Glutamatergic neuron (in vitro differentiated cells): ENCODE data around the gene ULK4. TPM values are rescaled to one million over a fixed set of nuclear protein-coding genes. Genes with fewer than 3 reads are reported as not detected.

ENCODE experiments used
- DNase-seq: peaks from one replicate; pipeline ENCODE4 v3.0.0; 2022
- H3K27ac Mint-ChIP-seq: one replicate; pipeline ENCODE4 v1.8.0; 2020; ENCODE audit warnings: mild to moderate bottlenecking, mixed read lengths, inconsistent platforms; ENCODE audit not compliant: unreplicated experiment
- H3K27me3 Mint-ChIP-seq: one replicate; pipeline ENCODE4 v1.8.0; 2020; ENCODE audit warnings: mild to moderate bottlenecking, moderate library complexity, mixed read lengths, inconsistent platforms; ENCODE audit not compliant: unreplicated experiment
- H3K36me3 Mint-ChIP-seq: one replicate; pipeline ENCODE4 v1.8.0; 2020; ENCODE audit warnings: mild to moderate bottlenecking, mixed read lengths, inconsistent platforms; ENCODE audit not compliant: unreplicated experiment
- H3K4me1 Mint-ChIP-seq: one replicate; pipeline ENCODE4 v1.8.0; 2020; ENCODE audit warnings: mild to moderate bottlenecking, low read depth, mixed read lengths, inconsistent platforms; ENCODE audit not compliant: unreplicated experiment
- H3K4me3 Mint-ChIP-seq: one replicate; pipeline ENCODE4 v1.8.0; 2020; ENCODE audit warnings: mild to moderate bottlenecking, mixed read lengths, inconsistent platforms; ENCODE audit not compliant: unreplicated experiment
- H3K9me3 Mint-ChIP-seq: one replicate; pipeline ENCODE4 v1.8.0; 2020; ENCODE audit warnings: mild to moderate bottlenecking, moderate library complexity, mixed read lengths, inconsistent platforms; ENCODE audit not compliant: unreplicated experiment
- CTCF ChIP-seq: fragments of 200-600 bp; sonication (generic); IDR thresholded peaks from one replicate; pipeline ENCODE4 v1.5.0; 2021; ENCODE audit not compliant: partially characterized antibody, unreplicated experiment
- total RNA-seq: library from RNA; stranded (reverse); fragmentation: NEBNext Ultra II Directional; extraction: Animal tissue kit (Norgen Biotek cat#: 25700); gene quantifications from one replicate; pipeline ENCODE4 v1.2.1, GENCODE V29; 2021; ENCODE audit not compliant: unreplicated experiment

The ULK4 gene
- total RNA-seq, 1 donor from 2014 or later, result 9.7 TPM

GRCh38 chr3:41684797-41685735 is 276.8 kb downstream of the ULK4 start:
- Mint-ChIP-seq H3K4me1 (no peaks in the 10 kb centered on the region), H3K36me3 (no peaks in the 10 kb centered on the region), H3K27me3 (no peaks in the 10 kb centered on the region), H3K27ac (no peak overlapping the region), H3K4me3 (no peak overlapping the region), H3K9me3 (no peaks in the 10 kb centered on the region)
- TF ChIP-seq CTCF, result no peak
- no peak for DNase-seq

- no peak for DNase-seq
- no peaks in the 10 kb centered on the region for H3K27me3 Mint-ChIP-seq
- H3K36me3 Mint-ChIP-seq, result no peaks in the 10 kb centered on the region
- H3K4me1 Mint-ChIP-seq, result no peaks in the 10 kb centered on the region
- no peak for TF ChIP-seq CTCF
- no peaks in the 10 kb centered on the region for H3K9me3 Mint-ChIP-seq
- no peak overlapping the region for H3K27ac Mint-ChIP-seq
- no peak overlapping the region for H3K4me3 Mint-ChIP-seq
Observed at GRCh38 chr3:41683666-41684350, 278.1 kb downstream of the ULK4 start.

- no peak overlapping the region for H3K4me3 Mint-ChIP-seq
- no peaks in the 10 kb centered on the region for H3K36me3 Mint-ChIP-seq
- no peaks in the 10 kb centered on the region for H3K9me3 Mint-ChIP-seq
- no peak for TF ChIP-seq CTCF
- no peaks in the 10 kb centered on the region for H3K27me3 Mint-ChIP-seq
- no peak for DNase-seq
- H3K27ac Mint-ChIP-seq, result no peak overlapping the region
- no peaks in the 10 kb centered on the region for H3K4me1 Mint-ChIP-seq
Observed at GRCh38 chr3:41682996-41683395, 278.9 kb downstream of the ULK4 start.

GRCh38 chr3:41682382-41682781 is 279.5 kb downstream of the ULK4 start:
- no peaks in the 10 kb centered on the region for H3K27me3 Mint-ChIP-seq
- H3K4me1 Mint-ChIP-seq, result no peaks in the 10 kb centered on the region
- no peak overlapping the region for H3K4me3 Mint-ChIP-seq
- H3K27ac Mint-ChIP-seq, result no peak overlapping the region
- DNase-seq, result no peak
- H3K9me3 Mint-ChIP-seq, result no peaks in the 10 kb centered on the region
- no peak for TF ChIP-seq CTCF
- no peaks in the 10 kb centered on the region for H3K36me3 Mint-ChIP-seq

GRCh38 chr3:41681479-41681878 is 280.4 kb downstream of the ULK4 start:
- no peaks in the 10 kb centered on the region for H3K4me1 Mint-ChIP-seq
- no peak overlapping the region for H3K4me3 Mint-ChIP-seq
- H3K27me3 Mint-ChIP-seq, result no peaks in the 10 kb centered on the region
- TF ChIP-seq CTCF, result no peak
- no peak for DNase-seq
- H3K9me3 Mint-ChIP-seq, result no peaks in the 10 kb centered on the region
- no peaks in the 10 kb centered on the region for H3K36me3 Mint-ChIP-seq
- no peak overlapping the region for H3K27ac Mint-ChIP-seq
